Skin epidermis (tissue), 12 donors: ENCODE data around the gene SH2D4B.

Experiments used
- H3K27ac ChIP-seq, 21 experiments: fragments of 200-600 bp; sonication (generic) in 11 of 21; one replicate each; pipeline ENCODE4 v1.5.0; 2020; ENCODE audit warnings: mild to moderate bottlenecking in 3 of 21, inconsistent platforms in 2 of 21, moderate library complexity in 2 of 21
- H3K4me3 ChIP-seq, 7 experiments: fragments of 200-600 bp; sonication (generic) in 2 of 7; one replicate each; pipeline ENCODE4 v1.5.0; 2020; ENCODE audit warnings: inconsistent platforms in 2 of 7, mild to moderate bottlenecking in 2 of 7, moderate library complexity in 1 of 7

SH2D4B gene

GRCh38 chr10:80537736-80538480, at the start of gene SH2D4B:
TSS of gene SH2D4B (plus strand) at chr10:80537902. CDS start at chr10:80538332, 430 bp downstream.
- Histone ChIP-seq H3K4me3 (no peak within 1 kb of the TSS), H3K27ac (peak within 1 kb of the TSS in 4 of 21 experiments; percentile 63 to 78 (median 76))

- H3K4me3 ChIP-seq = no peak overlapping the region
- H3K27ac ChIP-seq = peak overlapping the region in 18 of 21 experiments; percentile 5 to 86 (median 62)
Measured at GRCh38 chr10:80488539-80489066, 49.1 kb upstream of the SH2D4B start.

GRCh38 chr10:80489371-80490112, 48.2 kb upstream of the SH2D4B start:
- Histone ChIP-seq H3K4me3 (no peak overlapping the region), H3K27ac (peak overlapping the region in 8 of 21 experiments; percentile 22 to 86 (median 44))

- no peak overlapping the region for H3K4me3 ChIP-seq
- H3K27ac ChIP-seq = peak overlapping the region in 14 of 21 experiments; percentile 7 to 82 (median 36)
Measured at GRCh38 chr10:80491251-80492102, 46.2 kb upstream of the SH2D4B start.

- H3K27ac ChIP-seq = peak overlapping the region in 11 of 21 experiments; percentile 17 to 82 (median 61)
Measured at GRCh38 chr10:80492848-80493521, 44.7 kb upstream of the SH2D4B start.

GRCh38 chr10:80493522-80494051, 44.1 kb upstream of the SH2D4B start:
- Histone ChIP-seq H3K4me3 (no peak overlapping the region), H3K27ac (peak overlapping the region in 16 of 21 experiments; percentile 16 to 82 (median 50))

More at GRCh38 chr10:80492848-80493521, 44.7 kb upstream of the SH2D4B start:
- H3K4me3 ChIP-seq = no peak overlapping the region

- no peak overlapping the region for H3K4me3 ChIP-seq
- peak overlapping the region in 10 of 21 experiments; percentile 72 to 92 (median 84) for H3K27ac ChIP-seq
Measured at GRCh38 chr10:80496555-80497172, 41.0 kb upstream of the SH2D4B start.

- Histone ChIP-seq H3K4me3 (no peak overlapping the region), H3K27ac (peak overlapping the region in 20 of 21 experiments; percentile 28 to 92 (median 80))
Measured at GRCh38 chr10:80497187-80498077, 40.3 kb upstream of the SH2D4B start.

- H3K4me3 ChIP-seq = no peak overlapping the region
Measured at GRCh38 chr10:80498078-80498832, 39.4 kb upstream of the SH2D4B start.

GRCh38 chr10:80498833-80499741, 38.6 kb upstream of the SH2D4B start:
- Histone ChIP-seq H3K4me3 (no peak overlapping the region), H3K27ac (peak overlapping the region; percentile 18 to 92 (median 80))

More at GRCh38 chr10:80498078-80498832, 39.4 kb upstream of the SH2D4B start:
- H3K27ac ChIP-seq = peak overlapping the region in 20 of 21 experiments; percentile 41 to 92 (median 80)

GRCh38 chr10:80500572-80501380, 36.9 kb upstream of the SH2D4B start:
- Histone ChIP-seq H3K4me3 (no peak overlapping the region), H3K27ac (peak overlapping the region in 20 of 21 experiments; percentile 33 to 92 (median 78))

GRCh38 chr10:80501381-80501912, 36.3 kb upstream of the SH2D4B start:
- Histone ChIP-seq H3K4me3 (no peak overlapping the region), H3K27ac (peak overlapping the region in 11 of 21 experiments; percentile 67 to 92 (median 82))

GRCh38 chr10:80501913-80502521, 35.7 kb upstream of the SH2D4B start:
- Histone ChIP-seq H3K4me3 (no peak overlapping the region), H3K27ac (peak overlapping the region in 13 of 21 experiments; percentile 29 to 92 (median 80))
